ENCODE measurements around the gene SAMD4A. TPM values are rescaled to one million over a fixed set of nuclear protein-coding genes. Genes with fewer than 3 reads are reported as not detected.

The SAMD4A gene
- total and polyA plus RNA-seq, 2 of the 4 experiments (the other 2 are of a cell fraction) = 22.9 to 38.2 TPM

DNA sequence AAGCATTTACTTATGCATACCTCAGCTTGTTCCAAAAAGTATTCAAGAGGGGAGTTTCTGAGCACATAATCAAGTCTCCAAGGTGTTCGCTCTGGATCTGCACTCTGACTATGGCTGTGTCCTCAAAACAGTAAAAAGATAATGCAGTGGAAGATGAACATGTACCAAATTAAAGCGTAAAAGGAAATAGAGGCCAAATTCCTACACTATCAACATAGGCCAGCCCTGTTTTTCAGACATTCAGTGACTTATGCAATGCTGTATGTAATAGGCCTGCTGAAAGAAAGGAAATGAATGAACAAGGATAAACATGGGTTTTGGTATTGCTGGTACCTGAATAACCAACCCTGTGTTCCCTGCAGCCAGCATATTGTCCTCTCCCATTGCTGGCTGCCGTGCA, 115.7 kb downstream of the SAMD4A start:
- POLR2A ChIA-PET (ENCODE audit: unreplicated experiment) = interaction anchor here (1.1 kb wide), 1 partner anchor 18 kb away, joined by 3 read pairs; no protein-coding TSS in a partner anchor
- Histone ChIP-seq H3K4me1 (ENCODE audit: control insufficient read depth, insufficient read depth, low read length) (peaks cover 42% of the 10 kb centered on the region), H4K8ac (ENCODE audit: low read depth in 2 of 2, low read length in 2 of 2) (0 out of 4 replicates have a peak overlapping the region, but pooled peaks of 1 of the 2 experiments have one; percentile 42), H2AFZ (replicated peaks; ENCODE audit: low read length, poor library complexity) (no peak overlapping the region), H3K23ac (ENCODE audit: low read depth, low read length) (peak overlapping the region; percentile 49; the same call in 1 of the 2 replicates), H2AK9ac (replicated peaks; ENCODE audit: low read depth, low read length, poor library complexity) (no peak overlapping the region), H4K91ac (ENCODE audit: insufficient read depth, low read depth, low read length) (peak overlapping the region; percentile 23), H3K56ac (ENCODE audit: extremely low read depth, insufficient read depth, low read length) (no peak overlapping the region; the same call in 1 of the 2 replicates), H3K36me3 (ENCODE audit: control insufficient read depth, insufficient read depth, low read length) (no peaks in the 10 kb centered on the region), H3K4me3 (ENCODE audit: insufficient read depth, low read depth, low read length) (no peak overlapping the region), H3K14ac (replicated peaks; ENCODE audit: low read depth, low read length) (peak overlapping the region; percentile 77; the same call in 1 of the 2 replicates), H3K18ac (ENCODE audit: low read depth, low read length) (no peak overlapping the region; the same call in 1 of the 2 replicates), H3K27me3 (ENCODE audit: control insufficient read depth, insufficient read depth, low read length) (no peaks in the 10 kb centered on the region), H2BK120ac (ENCODE audit: low read depth, low read length) (peak overlapping the region; percentile 55; the same call in 1 of the 2 replicates), H3K9ac (ENCODE audit: low read depth, low read length) (no peak overlapping the region), H3K79me1 (ENCODE audit: low read depth in 1 of 2, low read length in 2 of 2) (peaks cover 47 to 91% of the 10 kb centered on the region in 2 experiments), H4K5ac (ENCODE audit: low read depth, low read length) (no peak overlapping the region), H2BK20ac (ENCODE audit: low read depth, low read length) (peak overlapping the region; percentile 75; the same call in 1 of the 2 replicates), H3K9me1 (ENCODE audit: insufficient read depth, low read length) (peaks cover 37% of the 10 kb centered on the region), H3K4ac (ENCODE audit: low read depth, low read length) (peak overlapping the region; percentile 80), H3K4me2 (ENCODE audit: low read depth, low read length) (peak overlapping the region; percentile 36; the same call in 1 of the 2 replicates), H2AK5ac (ENCODE audit: low read depth, low read length) (0 out of 2 replicates have a peak overlapping the region, but pooled peaks have one; percentile 47), H4K20me1 (ENCODE audit: insufficient read depth, low read length) (peaks cover 67% of the 10 kb centered on the region), H3K9me3 (ENCODE audit: control insufficient read depth, insufficient read depth, low read length) (no peaks in the 10 kb centered on the region), H3K27ac (ENCODE audit: insufficient read depth, low read length) (no peak overlapping the region), H2BK5ac (ENCODE audit: low read depth, low read length, poor library complexity, severe bottlenecking) (peak overlapping the region; percentile 88), H2BK15ac (ENCODE audit: low read depth, low read length) (peak overlapping the region; percentile 34; the same call in 1 of the 3 replicates)
- TF ChIP-seq CEBPB (IDR thresholded peaks at IDR 0.05; ENCODE audit: low read depth, low read length) (peak; percentile 44; the same call in 1 of the 2 replicates), SMC3 (IDR thresholded peaks at IDR 0.05; ENCODE audit: low read depth, low read length) (no peak)
- no peak for DNase-seq
- in situ Hi-C loops (cut with MboI; ENCODE audit: low sequenced_read_pairs) (no loop called here), dilution Hi-C loops (cut with HindIII; ENCODE audit: low sequenced_read_pairs, unreplicated experiment) (no loop called here), intact Hi-C loops (cut with micrococcal nuclease) (loop anchor here (5.0 kb wide), 1 partner anchor 40 kb away; no protein-coding TSS in a partner anchor)
- WGBS, 2 experiments (ENCODE audit: extremely low coverage in 2 of 2, insufficient read length in 1 of 2) = no CpG with 5 or more reads among the region's 3 CpGs
- no peak for ATAC-seq (ENCODE audit: low read depth)
- BruUV-seq (replicated peaks) = no TSS peak
- CTCF ChIA-PET = no interaction called here
